ENCODE data around the gene CD79B. TPM values are rescaled to one million over a fixed set of nuclear protein-coding genes. Genes with fewer than 3 reads are reported as not detected.

CD79B gene
- total and polyA plus RNA-seq, 2 of the 13 experiments (the other 11 are each of a cell fraction or from before 2014, with no cell fraction given) = not detected

- ATAC-seq (no peak), DNase-seq (ENCODE audit: low spot score) (no peak), FAIRE-seq (no peak)
- H3K9me3 ChIP-seq (ENCODE audit: low read length) = no peaks in the 10 kb centered on the region
- intact Hi-C loops (cut with micrococcal nuclease; ENCODE audit: unreplicated experiment) (no loop called here), in situ Hi-C loops (cut with HindIII; ENCODE audit: extremely low pct_ligation_motif_present, low pct_unique_long_range_greater_than_20kb) (no loop called here)
- ChIA-PET POLR2A (no interaction called here), CTCF (ENCODE audit: low intra/inter-chr PET ratio, low total read pairs) (no interaction called here)
- TF ChIP-seq RFX5 (IDR thresholded peaks at IDR 0.05; ENCODE audit: low read depth, low read length) (no peak), ZMYM3 (CRISPR knock-in tag; IDR thresholded peaks at IDR 0.05) (no peak), U2AF2 (IDR thresholded peaks at IDR 0.05; ENCODE audit: low read depth, low read length) (no peak), HNRNPH1 (optimal IDR thresholded peaks at IDR 0.05; ENCODE audit: low read depth, low read length) (no peak), ZNF292 (CRISPR knock-in tag; IDR thresholded peaks at IDR 0.05; ENCODE audit: borderline replicate concordance, low read depth) (no peak), MAFF (IDR thresholded peaks at IDR 0.05; ENCODE audit: low read depth, low read length) (no peak), PRPF4 (IDR thresholded peaks at IDR 0.05; ENCODE audit: low read depth, low read length, poor library complexity, severe bottlenecking) (no peak), GZF1 (CRISPR knock-in tag; IDR thresholded peaks at IDR 0.05) (no peak), SNRNP70 (IDR thresholded peaks at IDR 0.05; ENCODE audit: low read depth, low read length) (no peak), NFIB (CRISPR knock-in tag; IDR thresholded peaks at IDR 0.05; ENCODE audit: borderline replicate concordance) (no peak), ZNF629 (CRISPR knock-in tag; conservative IDR thresholded peaks at IDR 0.05) (peak; percentile 37; the same call in 1 of the 2 replicates), NFE2L2 (IDR thresholded peaks at IDR 0.05; ENCODE audit: low read length) (peak; percentile 42; the same call in 1 of the 2 replicates)
- no peaks in the 10 kb centered on the region for H3K36me3 ChIP-seq (replicated peaks in 1 of 2; ENCODE audit: control insufficient read depth in 1 of 2, insufficient read depth in 2 of 2, low read length in 2 of 2)
- H3K27me3 ChIP-seq (ENCODE audit: control insufficient read depth in 1 of 2, insufficient read depth in 2 of 2, low read length in 2 of 2) = peaks cover 0 to 33% of the 10 kb centered on the region in 2 experiments; a peak in 3 of 5 replicates
- peaks cover 17% of the 10 kb centered on the region for H3K4me1 ChIP-seq (ENCODE audit: insufficient read depth, low read length)
- H3K27ac ChIP-seq (ENCODE audit: extremely low read length, insufficient read depth, low read length) = no peak overlapping the region
- H3K79me2 ChIP-seq (ENCODE audit: insufficient read depth, low read length) = no peaks in the 10 kb centered on the region
- no peak overlapping the region for H3K4me3 ChIP-seq (replicated peaks in 1 of 3; ENCODE audit: insufficient read depth in 1 of 3, low read depth in 2 of 3, low read length in 3 of 3)
- H4K20me1 ChIP-seq (ENCODE audit: insufficient read depth, low read length) = no peaks in the 10 kb centered on the region
- H3K9ac ChIP-seq (ENCODE audit: insufficient read depth, low read depth, low read length) = no peak overlapping the region
- BruUV-seq (replicated peaks) = no TSS peak
- H2AFZ ChIP-seq (ENCODE audit: low read length) = no peak overlapping the region
- no peak overlapping the region for H3K4me2 ChIP-seq (ENCODE audit: low read depth, low read length)
- WGBS (ENCODE audit: low lambda C conversion rate) = 51% methylated on average over 13 of the region's 21 CpGs
These were observed 10.3 kb upstream of the CD79B start for GRCh38 chr17:63942309-63942985.
